ENCODE measurements around the gene CBFA2T2. TPM values are rescaled to one million over a fixed set of nuclear protein-coding genes. Genes with fewer than 3 reads are reported as not detected.
"Not testable (repeated sequence)": the region's sequence is repeated elsewhere in the genome, so short reads cannot be mapped to it uniquely, and the experiment has no call there.

Gene CBFA2T2
- total RNA-seq, 2 experiments from 2014 or later: 14.4 to 14.8 TPM

GRCh38 chr20:33559212-33559611 lies 69.3 kb downstream of the CBFA2T2 start:
- POLR2A ChIA-PET: no interaction called here
- H3K27me3 Mint-ChIP-seq (ENCODE audit: low read depth): no peaks in the 10 kb centered on the region
- H3K9me3 Mint-ChIP-seq (ENCODE audit: insufficient read depth): no peaks in the 10 kb centered on the region
- peaks cover 18% of the 10 kb centered on the region for H3K36me3 Mint-ChIP-seq (ENCODE audit: low read depth)
- ATAC-seq (no peak), DNase-seq (no peak)
- no peak overlapping the region for H3K4me3 Mint-ChIP-seq
- peaks cover 17% of the 10 kb centered on the region for H3K4me1 Mint-ChIP-seq (ENCODE audit: low read depth)
- H3K27ac Mint-ChIP-seq: no peak overlapping the region
- CTCF ChIA-PET: no interaction called here

GRCh38 chr20:33560026-33560425 lies 70.1 kb downstream of the CBFA2T2 start:
- H3K9me3 Mint-ChIP-seq (ENCODE audit: insufficient read depth): no peaks in the 10 kb centered on the region
- peaks cover 13% of the 10 kb centered on the region for H3K4me1 Mint-ChIP-seq (ENCODE audit: low read depth)
- no peak overlapping the region for H3K4me3 Mint-ChIP-seq
- peaks cover 18% of the 10 kb centered on the region for H3K36me3 Mint-ChIP-seq (ENCODE audit: low read depth)
- ATAC-seq: no peak
- no peaks in the 10 kb centered on the region for H3K27me3 Mint-ChIP-seq (ENCODE audit: low read depth)
- ChIA-PET POLR2A (no interaction called here), CTCF (no interaction called here)
- DNase-seq: no peak
- no peak overlapping the region for H3K27ac Mint-ChIP-seq

GRCh38 chr20:33561053-33561452 lies 71.2 kb downstream of the CBFA2T2 start:
- H3K27me3 Mint-ChIP-seq (ENCODE audit: low read depth); H3K9me3 Mint-ChIP-seq (ENCODE audit: insufficient read depth); H3K27ac Mint-ChIP-seq; POLR2A ChIA-PET; DNase-seq; ATAC-seq; CTCF ChIA-PET; H3K4me3 Mint-ChIP-seq; H3K4me1 Mint-ChIP-seq (ENCODE audit: low read depth): not testable (repeated sequence)
- peaks cover 18% of the 10 kb centered on the region for H3K36me3 Mint-ChIP-seq (ENCODE audit: low read depth)

GRCh38 chr20:33561692-33562601 lies 72.1 kb downstream of the CBFA2T2 start:
- no peaks in the 10 kb centered on the region for H3K9me3 Mint-ChIP-seq (ENCODE audit: insufficient read depth)
- POLR2A ChIA-PET: interaction anchor here (1.0 kb wide), 1 partner anchor 101 kb away, joined by 3 read pairs; no protein-coding TSS in a partner anchor
- DNase-seq: no peak
- H3K36me3 Mint-ChIP-seq (ENCODE audit: low read depth): peaks cover 13% of the 10 kb centered on the region
- no peaks in the 10 kb centered on the region for H3K27me3 Mint-ChIP-seq (ENCODE audit: low read depth)
- CTCF ChIA-PET: interaction anchor here (1.3 to 1.4 kb wide), 2 partner anchors 92 to 151 kb away, joined by 4 read pairs; no protein-coding TSS in a partner anchor
- no peak for ATAC-seq
- H3K27ac Mint-ChIP-seq: no peak overlapping the region
- peaks cover 1% of the 10 kb centered on the region for H3K4me1 Mint-ChIP-seq (ENCODE audit: low read depth)
- no peak overlapping the region for H3K4me3 Mint-ChIP-seq

GRCh38 chr20:33563788-33564187 lies 73.9 kb downstream of the CBFA2T2 start:
- Mint-ChIP-seq H3K27ac (no peak overlapping the region), H3K4me1 (ENCODE audit: low read depth) (no peaks in the 10 kb centered on the region), H3K9me3 (ENCODE audit: insufficient read depth) (no peaks in the 10 kb centered on the region), H3K36me3 (ENCODE audit: low read depth) (peaks cover 3% of the 10 kb centered on the region), H3K4me3 (no peak overlapping the region), H3K27me3 (ENCODE audit: low read depth) (no peaks in the 10 kb centered on the region)
- no peak for ATAC-seq
- ChIA-PET CTCF (no interaction called here), POLR2A (no interaction called here)
- DNase-seq: no peak

GRCh38 chr20:33566781-33567603 lies 77.1 kb downstream of the CBFA2T2 start:
- peaks cover 10% of the 10 kb centered on the region for H3K4me1 Mint-ChIP-seq (ENCODE audit: low read depth)
- ATAC-seq (no peak), DNase-seq (no peak)
- POLR2A ChIA-PET: interaction anchor here (1.2 kb wide), 1 partner anchor 10 kb away, joined by 4 read pairs; no protein-coding TSS in a partner anchor
- no peaks in the 10 kb centered on the region for H3K9me3 Mint-ChIP-seq (ENCODE audit: insufficient read depth)
- no peak overlapping the region for H3K27ac Mint-ChIP-seq
- CTCF ChIA-PET: interaction anchor here (1.2 kb wide), 1 partner anchor 11 kb away, joined by 3 read pairs; no protein-coding TSS in a partner anchor
- H3K27me3 Mint-ChIP-seq (ENCODE audit: low read depth): no peaks in the 10 kb centered on the region
- no peak overlapping the region for H3K4me3 Mint-ChIP-seq
- no peaks in the 10 kb centered on the region for H3K36me3 Mint-ChIP-seq (ENCODE audit: low read depth)

- Mint-ChIP-seq H3K36me3 (ENCODE audit: low read depth) (no peaks in the 10 kb centered on the region), H3K27ac (no peak overlapping the region), H3K4me3 (no peak overlapping the region), H3K4me1 (ENCODE audit: low read depth) (peaks cover 10% of the 10 kb centered on the region), H3K9me3 (ENCODE audit: insufficient read depth) (no peaks in the 10 kb centered on the region), H3K27me3 (ENCODE audit: low read depth) (no peaks in the 10 kb centered on the region)
- ATAC-seq (no peak), DNase-seq (no peak)
- CTCF ChIA-PET: interaction anchor here (1.2 kb wide), 1 partner anchor 10 kb away, joined by 3 read pairs; no protein-coding TSS in a partner anchor
- POLR2A ChIA-PET: no interaction called here
Observed at GRCh38 chr20:33567949-33568348, 78.1 kb downstream of the CBFA2T2 start.

GRCh38 chr20:33568378-33568777 lies 78.5 kb downstream of the CBFA2T2 start:
- DNase-seq (no peak), ATAC-seq (no peak)
- H3K36me3 Mint-ChIP-seq (ENCODE audit: low read depth): no peaks in the 10 kb centered on the region
- CTCF ChIA-PET: interaction anchor here (1.3 kb wide), 1 partner anchor 11 kb away, joined by 5 read pairs; no protein-coding TSS in a partner anchor
- no peaks in the 10 kb centered on the region for H3K9me3 Mint-ChIP-seq (ENCODE audit: insufficient read depth)
- H3K27me3 Mint-ChIP-seq (ENCODE audit: low read depth): no peaks in the 10 kb centered on the region
- H3K4me3 Mint-ChIP-seq: no peak overlapping the region
- no peak overlapping the region for H3K27ac Mint-ChIP-seq
- H3K4me1 Mint-ChIP-seq (ENCODE audit: low read depth): peaks cover 10% of the 10 kb centered on the region
- POLR2A ChIA-PET: no interaction called here

- ChIA-PET POLR2A (interaction anchor here (1.6 kb wide), 1 partner anchor 14 kb away, joined by 4 read pairs; no protein-coding TSS in a partner anchor), CTCF (interaction anchor here (1.3 kb wide), 1 partner anchor 12 kb away, joined by 5 read pairs; no protein-coding TSS in a partner anchor)
- DNase-seq (no peak), ATAC-seq (no peak)
- no peaks in the 10 kb centered on the region for H3K36me3 Mint-ChIP-seq (ENCODE audit: low read depth)
- H3K4me3 Mint-ChIP-seq: no peak overlapping the region
- H3K27me3 Mint-ChIP-seq (ENCODE audit: low read depth): no peaks in the 10 kb centered on the region
- no peaks in the 10 kb centered on the region for H3K9me3 Mint-ChIP-seq (ENCODE audit: insufficient read depth)
- peaks cover 10% of the 10 kb centered on the region for H3K4me1 Mint-ChIP-seq (ENCODE audit: low read depth)
- H3K27ac Mint-ChIP-seq: no peak overlapping the region
Observed at GRCh38 chr20:33568868-33569801, 79.2 kb downstream of the CBFA2T2 start.

GRCh38 chr20:33569802-33570391 lies 80.0 kb downstream of the CBFA2T2 start:
- Mint-ChIP-seq H3K27ac (no peak overlapping the region), H3K4me1 (ENCODE audit: low read depth) (peaks cover 10% of the 10 kb centered on the region), H3K36me3 (ENCODE audit: low read depth) (no peaks in the 10 kb centered on the region), H3K9me3 (ENCODE audit: insufficient read depth) (no peaks in the 10 kb centered on the region), H3K27me3 (ENCODE audit: low read depth) (no peaks in the 10 kb centered on the region), H3K4me3 (no peak overlapping the region)
- CTCF ChIA-PET: interaction anchor here (1.3 kb wide), 1 partner anchor 13 kb away, joined by 5 read pairs; no protein-coding TSS in a partner anchor
- no peak for DNase-seq
- no peak for ATAC-seq
- POLR2A ChIA-PET: interaction anchor here (1.6 kb wide), 1 partner anchor 15 kb away, joined by 4 read pairs; no protein-coding TSS in a partner anchor

GRCh38 chr20:33570743-33571142 lies 80.8 kb downstream of the CBFA2T2 start:
- ChIA-PET POLR2A (interaction anchor here (1.6 kb wide), 1 partner anchor 16 kb away, joined by 4 read pairs; no protein-coding TSS in a partner anchor), CTCF (no interaction called here)
- H3K4me3 Mint-ChIP-seq: no peak overlapping the region
- no peaks in the 10 kb centered on the region for H3K27me3 Mint-ChIP-seq (ENCODE audit: low read depth)
- peaks cover 10% of the 10 kb centered on the region for H3K4me1 Mint-ChIP-seq (ENCODE audit: low read depth)
- H3K9me3 Mint-ChIP-seq (ENCODE audit: insufficient read depth): no peaks in the 10 kb centered on the region
- no peaks in the 10 kb centered on the region for H3K36me3 Mint-ChIP-seq (ENCODE audit: low read depth)
- ATAC-seq: peak; percentile 44
- no peak overlapping the region for H3K27ac Mint-ChIP-seq
- DNase-seq: no peak
